ENCODE measurements around the gene KRT6A. TPM values are rescaled to one million over a fixed set of nuclear protein-coding genes. Genes with fewer than 3 reads are reported as not detected.

KRT6A gene
- total and polyA plus RNA-seq, 2 of the 8 experiments (the other 6 are each of a cell fraction or from before 2014, with no cell fraction given): 0.11 TPM; not detected in 1

GRCh38 chr12:52458861-52459260 lies 34.2 kb downstream of the KRT6A start:
- DNase-seq (ENCODE audit: low read depth in 1 of 2, low spot score in 2 of 2) (no peak), FAIRE-seq (no peak)
- H4K91ac ChIP-seq (replicated peaks; ENCODE audit: insufficient read length, low read length): no peak overlapping the region
- H3K4ac ChIP-seq (replicated peaks; ENCODE audit: insufficient read length, low read depth, low read length): no peak overlapping the region
- H3K23me2 ChIP-seq (ENCODE audit: low read depth, low read length): no peaks in the 10 kb centered on the region
- H3K4me1 ChIP-seq (replicated peaks in 1 of 4; ENCODE audit: control insufficient read depth in 3 of 4, insufficient read depth in 4 of 4, low read length in 3 of 4): no peaks in the 10 kb centered on the region
- POLR2A ChIA-PET (ENCODE audit: partially characterized antibody): no interaction called here
- no peaks in the 10 kb centered on the region for H3K79me2 ChIP-seq (ENCODE audit: control insufficient read depth in 1 of 2, insufficient read depth in 2 of 2, low read length in 2 of 2)
- no peak overlapping the region for H3K4me3 ChIP-seq (ENCODE audit: extremely low read depth in 1 of 4, insufficient read depth in 2 of 4, low read depth in 3 of 4, low read length in 4 of 4)
- no peaks in the 10 kb centered on the region for H4K20me1 ChIP-seq (replicated peaks in 1 of 2; ENCODE audit: control insufficient read depth in 1 of 2, insufficient read depth in 2 of 2, low read length in 2 of 2)
- CTCF ChIA-PET (ENCODE audit: partially characterized antibody): interaction anchor here (0.6 to 1.4 kb wide), 3 partner anchors 10 to 1072 kb away, joined by 3 to 4 read pairs (median 4); no protein-coding TSS in a partner anchor
- no peaks in the 10 kb centered on the region for H3K79me1 ChIP-seq (ENCODE audit: low read depth, low read length)
- H3K9ac ChIP-seq (replicated peaks in 1 of 4; ENCODE audit: extremely low read depth in 1 of 4, low read depth in 3 of 4, low read length in 3 of 4): no peak overlapping the region
- no peak overlapping the region for H2AFZ ChIP-seq (ENCODE audit: low read length)
- H3K56ac ChIP-seq (replicated peaks; ENCODE audit: insufficient read length, low read depth, low read length): no peak overlapping the region
- no peak overlapping the region for H2AK5ac ChIP-seq (ENCODE audit: low read depth, low read length)
- H3K23ac ChIP-seq (ENCODE audit: insufficient read length): no peak overlapping the region
- no peak overlapping the region for H3K18ac ChIP-seq (ENCODE audit: extremely low read depth, low read length)
- H3K27me3 ChIP-seq (replicated peaks in 1 of 4; ENCODE audit: control insufficient read depth in 3 of 4, extremely low read depth in 1 of 4, insufficient read depth in 3 of 4, low read length in 3 of 4): no peaks in the 10 kb centered on the region
- H3K36me3 ChIP-seq (ENCODE audit: control insufficient read depth in 2 of 4, insufficient read depth in 4 of 4, low read length in 3 of 4): no peaks in the 10 kb centered on the region
- H3K14ac ChIP-seq (ENCODE audit: insufficient read length): no peak overlapping the region
- H4K5ac ChIP-seq (ENCODE audit: insufficient read length, low read depth, low read length): no peak overlapping the region
- 85% methylated on average over 5 of the region's 5 CpGs; no CpG with 5 or more reads in 1 of the 2 experiments for WGBS, 2 experiments (ENCODE audit: extremely low coverage in 1 of 2, insufficient coverage in 1 of 2, insufficient read length in 1 of 2, insufficient replicate concordance in 2 of 2, low coverage in 1 of 2, low lambda C conversion rate in 2 of 2, missing lambda C conversion rate in 1 of 2)
- no peak overlapping the region for H2BK120ac ChIP-seq (replicated peaks; ENCODE audit: low read depth, low read length)
- H2BK20ac ChIP-seq (ENCODE audit: low read length): no peak overlapping the region
- no peak overlapping the region for H2BK12ac ChIP-seq (ENCODE audit: low read depth, low read length)
- H2BK5ac ChIP-seq (ENCODE audit: low read depth, low read length): no peak overlapping the region
- H3K27ac ChIP-seq (ENCODE audit: low read depth, low read length): no peak overlapping the region
- H3K9me3 ChIP-seq (ENCODE audit: insufficient read depth in 2 of 2, low read depth in 1 of 2, low read length in 1 of 2): no peaks in the 10 kb centered on the region
- no peak overlapping the region for H3K4me2 ChIP-seq (ENCODE audit: insufficient read depth in 1 of 2, low read depth in 2 of 2, low read length in 2 of 2)
- H2BK15ac ChIP-seq (ENCODE audit: low read length): no peak overlapping the region
- no peak overlapping the region for H4K8ac ChIP-seq (ENCODE audit: extremely low read depth, insufficient read depth, low read length)
- TF ChIP-seq CREB1 (IDR thresholded peaks at IDR 0.05) (no peak), SP2 (IDR thresholded peaks at IDR 0.05; ENCODE audit: low read length) (no peak), HDAC2 (IDR thresholded peaks at IDR 0.05; ENCODE audit: borderline replicate concordance in 1 of 2, low read depth in 2 of 2, low read length in 2 of 2) (no peak), CBX5 (IDR thresholded peaks at IDR 0.05; ENCODE audit: low read depth, low read length) (no peak), RXRA (IDR thresholded peaks at IDR 0.05; ENCODE audit: insufficient read depth, low read depth, low read length) (no peak), SIN3A (conservative IDR thresholded peaks at IDR 0.05 in 1 of 2, IDR thresholded peaks at IDR 0.05 in 1 of 2; ENCODE audit: low read depth in 1 of 2, low read length in 2 of 2) (no peak), SP1 (IDR thresholded peaks at IDR 0.05; ENCODE audit: low read depth, low read length) (no peak), KDM1A (IDR thresholded peaks at IDR 0.05; ENCODE audit: borderline replicate concordance, low read length) (no peak), RAD21 (IDR thresholded peaks at IDR 0.05 in 1 of 2, conservative IDR thresholded peaks at IDR 0.05 in 1 of 2; ENCODE audit: low read depth in 2 of 2, low read length in 2 of 2) (no peak), JUND (IDR thresholded peaks at IDR 0.05; ENCODE audit: low read length) (no peak), CBX8 (IDR thresholded peaks at IDR 0.05; ENCODE audit: borderline replicate concordance, low read depth, low read length) (no peak), CTCF (IDR thresholded peaks at IDR 0.05; ENCODE audit: control extremely low read depth in 1 of 3, insufficient read depth in 1 of 3, low read depth in 1 of 3, low read length in 3 of 3) (no peak)
